ENCODE measurements around the gene TMEM59L.

TMEM59L gene

GRCh38 chr19:18637673-18638630 lies 25.3 kb downstream of the TMEM59L start:
- no peak for DNase-seq (ENCODE audit: low spot score)

- DNase-seq (ENCODE audit: low spot score) = no peak
These were observed 27.1 kb downstream of the TMEM59L start for GRCh38 chr19:18639706-18640243.

- DNase-seq (ENCODE audit: low spot score) = no peak
These were observed 31.7 kb downstream of the TMEM59L start for GRCh38 chr19:18644196-18645034.

GRCh38 chr19:18645035-18645511 lies 32.4 kb downstream of the TMEM59L start:
- no peak for DNase-seq (ENCODE audit: low spot score)

- DNase-seq (ENCODE audit: low spot score) = no peak
These were observed 34.1 kb downstream of the TMEM59L start for GRCh38 chr19:18646535-18647370.

GRCh38 chr19:18647371-18647767 lies 34.7 kb downstream of the TMEM59L start:
- no peak for DNase-seq (ENCODE audit: low spot score)

GRCh38 chr19:18647807-18648206 lies 35.1 kb downstream of the TMEM59L start:
- DNase-seq (ENCODE audit: low spot score) = no peak

GRCh38 chr19:18648973-18649315 lies 36.3 kb downstream of the TMEM59L start:
- DNase-seq (ENCODE audit: low spot score) = no peak

GRCh38 chr19:18649371-18650020 lies 36.8 kb downstream of the TMEM59L start:
- peak; percentile 69 for DNase-seq (ENCODE audit: low spot score)

GRCh38 chr19:18650021-18650390 lies 37.3 kb downstream of the TMEM59L start:
- DNase-seq (ENCODE audit: low spot score) = no peak

GRCh38 chr19:18650468-18651041 lies 37.9 kb downstream of the TMEM59L start:
- no peak for DNase-seq (ENCODE audit: low spot score)

GRCh38 chr19:18651300-18651699 lies 38.6 kb downstream of the TMEM59L start:
- no peak for DNase-seq (ENCODE audit: low spot score)

GRCh38 chr19:18651733-18652132 lies 39.1 kb downstream of the TMEM59L start:
- DNase-seq (ENCODE audit: low spot score) = no peak

- no peak for DNase-seq (ENCODE audit: low spot score)
These were observed 41.2 kb downstream of the TMEM59L start for GRCh38 chr19:18653853-18654252.

GRCh38 chr19:18654469-18654868 lies 41.8 kb downstream of the TMEM59L start:
- no peak for DNase-seq (ENCODE audit: low spot score)

- no peak for DNase-seq (ENCODE audit: low spot score)
These were observed 42.6 kb downstream of the TMEM59L start for GRCh38 chr19:18655173-18655844.

- DNase-seq (ENCODE audit: low spot score) = no peak
These were observed 43.8 kb downstream of the TMEM59L start for GRCh38 chr19:18656337-18657086.

GRCh38 chr19:18657590-18658365 lies 45.1 kb downstream of the TMEM59L start:
- DNase-seq (ENCODE audit: low spot score) = peak; percentile 69

Data from ecto neural progenitor cell (in vitro differentiated cells).